ENCODE results near the gene ACP4.
"Not testable (repeated sequence)": the region's sequence is repeated elsewhere in the genome, so short reads cannot be mapped to it uniquely, and the experiment has no call there.

Gene ACP4

GRCh38 chr19:50798659-50799546 lies 8.7 kb downstream of the ACP4 start:
- DNase-seq = no peak

DNA sequence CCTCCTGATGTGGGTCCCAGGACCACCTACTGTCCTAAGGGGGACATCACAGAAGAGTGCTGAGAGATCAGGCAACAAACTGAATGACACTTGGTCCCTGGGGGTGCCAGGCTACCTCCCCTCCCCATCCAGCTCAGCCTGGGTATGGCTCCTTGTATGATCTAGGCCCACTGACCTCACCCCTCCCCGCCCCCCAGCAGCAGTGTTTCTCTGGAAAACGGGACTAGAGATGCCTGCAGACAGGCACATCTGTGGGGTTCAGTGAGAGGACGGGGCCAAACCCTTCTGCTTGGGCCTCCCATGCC lies 9.3 kb downstream of the ACP4 start:
- no peak for DNase-seq

DNA sequence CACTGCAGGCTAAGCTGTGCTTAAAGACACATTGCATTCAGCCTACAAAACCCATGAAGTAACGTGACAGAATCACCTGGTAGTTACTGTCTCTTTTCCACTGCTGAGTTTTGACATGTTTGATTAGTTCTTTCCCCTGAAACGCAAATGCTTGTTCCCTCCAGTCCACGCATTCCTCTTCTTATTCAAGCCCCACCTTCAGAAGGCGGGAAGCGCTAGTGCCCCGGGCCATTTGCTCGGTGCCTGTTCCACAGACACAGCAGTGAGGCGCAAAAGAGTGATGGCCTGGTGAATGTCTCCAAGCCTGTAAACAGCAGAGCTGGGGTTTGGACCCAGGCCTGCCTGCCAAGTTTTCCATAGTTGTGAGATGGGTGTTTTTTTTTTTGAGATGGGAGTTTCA lies 10.9 kb downstream of the ACP4 start:
- no peak for DNase-seq

GRCh38 chr19:50803633-50804419 lies 13.6 kb downstream of the ACP4 start:
- peak in 1 of 4 experiments; percentile 47 for DNase-seq

DNA sequence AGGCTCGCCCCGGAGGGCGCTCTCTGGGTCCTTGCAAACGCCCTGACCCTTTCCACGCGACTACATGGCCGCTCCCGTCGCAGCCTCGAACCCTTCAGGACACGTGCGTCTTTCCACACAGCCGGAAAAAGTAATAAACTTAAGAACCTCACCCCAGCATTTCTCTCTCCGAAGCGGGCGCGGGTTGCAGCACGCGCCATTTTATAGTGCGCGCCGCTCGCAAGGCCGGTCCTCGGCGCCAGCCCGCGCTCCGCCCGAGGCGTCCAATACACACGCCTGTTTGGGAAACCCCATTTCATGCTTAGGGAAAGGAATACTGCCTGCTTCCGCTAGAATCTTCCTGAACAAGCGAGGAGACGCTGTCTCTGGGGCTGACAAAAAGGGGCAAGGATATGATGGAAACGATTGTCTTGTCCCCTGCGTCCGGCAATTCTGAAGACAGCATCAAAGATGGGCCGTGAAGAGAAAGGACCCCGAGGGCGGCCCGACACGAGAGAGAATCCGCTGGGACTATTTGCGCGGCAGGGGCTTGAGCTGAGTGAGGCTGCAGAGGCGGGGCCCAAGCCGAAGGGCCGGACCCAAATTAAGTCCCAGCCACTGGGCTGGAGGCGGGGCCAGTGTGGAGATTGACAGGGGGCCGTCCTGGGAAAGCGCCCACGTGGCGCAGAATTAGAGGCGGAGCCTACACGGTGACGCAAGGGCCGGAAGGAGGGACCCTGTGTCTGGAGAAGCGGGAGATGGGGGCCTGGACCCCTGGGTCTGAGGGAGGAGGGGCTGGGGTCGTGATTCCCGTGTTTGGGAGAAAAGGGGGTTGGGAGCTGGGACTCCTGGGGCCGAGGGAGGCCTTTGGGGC lies 14.4 kb downstream of the ACP4 start:
- peak; percentile 91 to 95 (median 92) for DNase-seq

- DNase-seq = no peak
Observed at GRCh38 chr19:50808856-50809255, 18.6 kb downstream of the ACP4 start.

- not testable (repeated sequence) for DNase-seq
Observed at GRCh38 chr19:50811622-50812238, 21.5 kb downstream of the ACP4 start.

- DNase-seq = no peak
Observed at GRCh38 chr19:50812474-50812873, 22.3 kb downstream of the ACP4 start.

DNA sequence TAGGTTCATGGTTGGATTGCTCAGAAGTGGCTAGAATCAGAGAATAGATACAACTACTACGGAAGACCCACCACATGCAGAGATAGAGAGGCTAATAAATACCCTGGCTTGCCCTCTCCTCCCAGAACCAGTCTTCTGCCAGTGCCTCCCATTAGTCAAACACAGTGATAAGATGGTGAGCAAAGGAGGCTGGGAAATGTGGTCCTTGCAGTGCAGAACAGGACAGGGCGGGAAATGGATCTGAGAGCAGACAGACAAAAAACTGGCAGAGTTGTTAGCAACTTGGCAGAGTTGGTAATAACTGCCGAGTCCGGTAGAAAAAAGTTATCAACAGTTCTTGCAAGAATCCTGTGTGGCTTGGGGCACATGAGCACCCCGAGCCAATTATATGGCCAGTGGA lies 24.7 kb downstream of the ACP4 start:
- DNase-seq = no peak

- no peak for DNase-seq
Observed at GRCh38 chr19:50815439-50815838, 25.2 kb downstream of the ACP4 start.

GRCh38 chr19:50817941-50818858 lies 28.0 kb downstream of the ACP4 start:
- peak in 1 of 4 experiments; percentile 12 for DNase-seq

DNA sequence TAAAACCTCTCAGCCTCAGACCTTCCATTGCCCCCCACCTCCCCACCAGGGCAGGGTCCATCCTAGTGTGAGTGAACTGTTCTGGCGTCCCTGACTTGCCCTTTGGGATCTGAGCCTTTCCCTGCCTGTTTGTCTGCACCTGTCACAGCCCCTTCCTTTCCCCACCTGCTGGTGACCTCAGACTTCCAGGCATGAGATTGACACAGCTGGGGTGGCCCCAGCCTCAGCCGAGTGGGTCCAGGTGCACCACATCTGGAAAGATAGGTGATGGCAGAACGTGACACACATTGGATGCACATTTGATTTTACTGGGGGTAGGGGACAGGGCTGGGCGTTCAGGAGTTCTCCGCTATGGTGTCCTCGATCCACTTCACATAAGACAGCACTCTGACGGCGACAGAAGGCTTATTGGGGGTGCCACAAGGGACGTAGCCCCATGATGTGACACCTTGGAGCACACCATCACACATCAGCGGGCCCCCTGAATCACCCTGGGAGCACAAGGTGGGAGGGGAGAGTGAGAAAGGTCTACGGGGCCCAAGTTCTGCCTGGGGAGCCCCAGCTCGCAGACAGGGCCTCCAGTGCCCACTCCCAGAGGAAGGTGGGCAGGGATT lies 28.8 kb downstream of the ACP4 start:
- DNase-seq = no peak

DNA sequence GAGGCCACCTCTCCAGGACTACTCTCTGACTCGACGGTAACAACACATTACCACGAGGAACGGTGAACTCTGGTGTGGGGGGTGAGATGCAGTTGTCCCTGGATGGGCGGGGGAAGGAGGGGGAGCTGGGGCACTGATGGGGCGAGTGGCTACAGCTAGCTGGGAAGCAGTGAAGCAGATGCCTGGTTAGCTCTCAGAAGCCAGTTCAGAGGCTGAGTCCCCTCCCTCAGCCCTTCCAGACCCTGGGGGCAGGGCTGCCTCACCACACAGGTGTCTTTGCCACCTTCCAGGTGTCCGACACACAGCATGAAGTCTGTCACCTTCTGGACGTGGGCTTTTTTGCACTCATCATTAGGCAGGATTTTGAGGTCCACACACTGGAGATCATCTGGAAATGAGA lies 29.4 kb downstream of the ACP4 start:
- no peak for DNase-seq

GRCh38 chr19:50820086-50820485 lies 29.9 kb downstream of the ACP4 start:
- no peak for DNase-seq

DNA sequence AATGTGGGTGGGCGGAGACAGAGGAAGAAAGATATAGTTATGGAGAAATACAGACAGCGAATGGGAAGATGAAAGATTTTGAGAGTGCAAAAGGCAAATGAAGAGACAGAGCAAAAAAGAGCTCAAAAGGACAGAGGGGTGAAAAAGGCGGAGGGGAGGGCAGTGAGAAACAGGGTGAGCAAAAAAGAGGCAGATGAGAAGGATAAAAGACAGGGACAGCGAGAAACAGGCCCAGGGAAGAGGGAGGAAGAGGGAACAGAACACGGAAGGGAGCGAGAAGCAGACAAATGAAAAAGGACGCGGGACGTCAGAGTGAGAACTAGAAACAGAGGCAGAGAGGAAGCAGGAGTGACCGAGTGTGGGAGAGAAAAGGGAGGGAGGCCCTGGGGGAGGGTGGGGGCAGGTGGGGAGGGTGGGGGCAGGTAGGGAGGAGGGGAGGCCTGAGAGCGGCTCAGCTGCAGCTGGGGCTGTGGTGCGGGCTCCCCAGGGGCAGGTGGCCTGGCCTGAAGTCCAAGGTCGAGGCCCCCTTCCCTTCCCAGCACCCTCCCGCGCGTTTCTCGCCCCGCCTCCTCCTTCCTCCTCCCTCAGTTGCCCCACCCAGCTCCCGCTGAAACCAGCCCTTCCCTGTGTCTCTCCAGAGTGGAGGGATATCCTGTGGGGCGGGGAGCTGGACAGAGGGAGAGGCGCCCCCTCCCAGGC lies 30.5 kb downstream of the ACP4 start:
- DNase-seq = no peak

DNA sequence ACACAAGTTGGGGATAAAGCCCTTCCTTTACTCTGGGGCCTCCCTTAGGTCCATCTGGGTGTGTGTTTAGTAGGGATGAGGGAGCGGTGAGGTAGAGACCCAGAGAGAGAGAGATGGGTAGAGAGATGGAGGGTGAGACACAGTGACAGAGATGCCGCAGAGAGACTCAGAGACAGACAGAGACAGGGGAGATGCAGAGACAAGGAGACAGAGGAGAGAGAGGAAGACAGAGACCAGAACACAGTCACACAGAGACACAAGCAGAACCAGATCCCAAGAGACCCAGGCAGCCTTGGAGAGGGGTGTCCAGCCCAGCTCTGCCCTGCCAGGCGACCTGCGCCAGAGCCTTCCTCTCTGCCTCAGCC lies 31.0 kb downstream of the ACP4 start:
- no peak for DNase-seq

DNA sequence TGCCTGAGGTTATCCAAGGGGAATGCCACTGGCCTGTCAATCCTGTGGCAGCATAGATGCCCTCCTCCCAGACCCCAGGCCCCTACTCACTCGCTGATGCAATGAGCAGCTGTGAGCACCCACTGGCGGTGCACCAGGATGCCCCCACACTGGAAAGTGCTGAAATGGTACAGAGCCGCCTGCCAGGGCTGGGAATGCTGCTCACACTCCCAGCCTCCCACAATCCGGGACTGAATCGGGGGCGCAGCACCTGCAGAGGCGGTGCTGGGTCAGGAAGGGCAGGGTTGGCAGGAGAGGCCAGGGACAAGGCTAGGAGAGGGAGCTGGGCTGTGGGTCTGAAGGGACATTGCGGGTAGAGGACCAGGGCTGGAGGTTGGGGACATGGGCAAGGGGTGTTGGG lies 31.4 kb downstream of the ACP4 start:
- no peak for DNase-seq

DNA sequence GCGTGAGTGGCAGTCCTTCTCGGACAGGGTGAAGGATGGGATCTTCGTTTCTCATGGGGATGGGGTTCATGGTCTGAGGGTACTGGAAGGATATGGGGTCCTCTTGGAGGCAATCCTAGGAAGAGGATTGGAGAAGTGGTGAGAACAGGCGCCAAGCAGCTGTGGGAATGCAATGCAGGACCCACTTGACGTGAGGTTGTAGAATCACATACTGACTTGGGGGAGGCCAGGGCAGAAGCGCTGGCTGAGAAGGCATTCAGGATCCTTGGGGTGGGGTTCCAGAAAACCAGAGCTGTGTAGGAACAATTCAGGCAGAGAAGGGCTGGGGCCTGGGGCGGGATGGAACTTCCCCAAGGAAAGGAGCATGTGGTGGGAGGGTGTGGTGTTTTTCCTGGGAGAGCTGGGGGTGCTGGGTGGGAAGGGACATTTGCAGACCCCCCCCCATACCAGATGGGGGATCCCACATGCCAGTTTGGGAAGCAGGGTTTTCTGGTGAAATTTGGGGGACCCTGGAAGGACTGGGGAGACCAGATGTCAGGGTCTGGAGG lies 32.5 kb downstream of the ACP4 start:
- no peak for DNase-seq

DNA sequence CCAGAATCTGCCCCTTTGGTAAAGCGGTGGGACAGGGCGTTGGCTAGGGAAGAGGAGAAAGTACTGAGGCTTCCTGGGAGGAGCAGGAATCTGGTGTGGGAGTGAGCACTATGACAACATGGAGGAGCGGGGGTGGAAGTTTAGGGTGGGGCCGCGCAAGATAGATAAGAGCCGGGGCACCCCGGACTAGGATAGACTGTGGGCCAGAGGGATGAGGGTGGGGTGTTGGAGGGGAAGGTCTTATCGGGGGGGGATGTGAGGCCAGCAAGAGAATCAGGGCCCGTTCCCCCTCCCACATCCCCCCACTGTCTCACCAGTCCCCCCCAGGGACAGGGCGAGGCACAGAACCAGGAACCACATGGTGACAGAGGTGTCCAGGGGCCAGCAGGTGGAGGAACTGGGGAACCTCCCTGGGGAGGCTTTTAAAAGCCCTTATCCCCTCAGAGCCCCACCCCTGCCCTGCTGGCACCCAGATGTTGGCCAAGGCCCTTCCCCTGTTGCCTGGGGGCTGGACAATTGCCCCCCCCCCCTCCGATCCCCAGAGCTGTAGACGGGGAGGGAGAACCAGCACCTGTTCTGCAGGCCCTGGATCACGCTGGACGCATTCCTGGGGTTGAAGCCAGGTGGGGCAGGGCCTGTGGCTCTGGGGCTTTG lies 33.3 kb downstream of the ACP4 start, which contains the start of gene KLK1:
TSS of gene KLK1 (minus strand) at position 399 of the 654 bp plus-strand sequence. CDS start at position 360, 39 bp downstream.
- no peak for DNase-seq

Data from activated naive CD4-positive, alpha-beta T cell (primary cell).